H9 (cell line): ENCODE results near the gene ERVFRD-1. TPM values are rescaled to one million over a fixed set of nuclear protein-coding genes. Genes with fewer than 3 reads are reported as not detected.

Experiments used
- DNase-seq: peaks from one replicate; pipeline ENCODE4 v3.0.0-alpha.2; 2017
- H2AFZ ChIP-seq: one replicate; pipeline ENCODE4 v1.6.1; 2013; ENCODE audit warnings: mild to moderate bottlenecking, low read length, control low read depth, moderate library complexity
- H2AK5ac ChIP-seq: 2 replicates; pipeline ENCODE4 v1.6.1; 2013; ENCODE audit warnings: low read length, control low read depth, mixed read lengths; ENCODE audit not compliant: insufficient read length
- H2BK120ac ChIP-seq: one replicate; pipeline ENCODE4 v1.6.1; 2013; ENCODE audit warnings: low read depth, mild to moderate bottlenecking, low read length, control low read depth, inconsistent platforms; ENCODE audit not compliant: poor library complexity, severe bottlenecking
- H2BK12ac ChIP-seq: 2 replicates; pipeline ENCODE4 v1.6.1; 2013; ENCODE audit warnings: low read length, control low read depth, mixed read lengths, low read depth; ENCODE audit not compliant: insufficient read length
- H2BK15ac ChIP-seq: 2 replicates; pipeline ENCODE4 v1.6.1; 2013; ENCODE audit warnings: low read depth, low read length, control low read depth
- H2BK20ac ChIP-seq: one replicate; pipeline ENCODE4 v1.6.1; 2013; ENCODE audit warnings: low read depth, mild to moderate bottlenecking, low read length, control low read depth, inconsistent platforms; ENCODE audit not compliant: poor library complexity, severe bottlenecking
- H2BK5ac ChIP-seq: 2 replicates; pipeline ENCODE4 v1.6.1; 2013; ENCODE audit warnings: low read length, control low read depth, mixed read lengths; ENCODE audit not compliant: insufficient read length
- H3K14ac ChIP-seq: 2 replicates; pipeline ENCODE4 v1.6.1; 2013; ENCODE audit warnings: low read length, control low read depth; ENCODE audit not compliant: insufficient read depth
- H3K18ac ChIP-seq: 2 replicates; pipeline ENCODE4 v1.6.1; 2013; ENCODE audit warnings: low read depth, mild to moderate bottlenecking, mixed read lengths, low read length, control low read depth; ENCODE audit not compliant: insufficient read length
- H3K23ac ChIP-seq: 2 replicates; pipeline ENCODE4 v1.6.1; 2013; ENCODE audit warnings: low read length, control low read depth, mixed read lengths, low read depth; ENCODE audit not compliant: insufficient read length
- H3K23me2 ChIP-seq: 2 replicates; pipeline ENCODE4 v1.6.1; 2013; ENCODE audit warnings: low read depth, mild to moderate bottlenecking, mixed read lengths, low read length, control low read depth; ENCODE audit not compliant: insufficient read length, poor library complexity, severe bottlenecking
- H3K27ac ChIP-seq: 2 replicates; pipeline ENCODE4 v1.5.1; 2013; ENCODE audit warnings: low read length, control low read depth, mixed read lengths, low read depth; ENCODE audit not compliant: insufficient read length
- H3K27me3 ChIP-seq: 2 replicates; pipeline ENCODE4 v1.6.1; 2013; ENCODE audit warnings: low read length, control low read depth, inconsistent platforms; ENCODE audit not compliant: insufficient read depth
- H3K4ac ChIP-seq: 2 replicates; pipeline ENCODE4 v1.6.1; 2013; ENCODE audit warnings: low read depth, mild to moderate bottlenecking, control low read depth, inconsistent platforms, low read length, moderate library complexity
- H3K4me1 ChIP-seq: 2 replicates; pipeline ENCODE4 v1.6.1; 2013; ENCODE audit warnings: low read length, control low read depth, inconsistent platforms; ENCODE audit not compliant: insufficient read depth
- H3K4me2 ChIP-seq: 2 replicates; pipeline ENCODE4 v1.6.1; 2013; ENCODE audit warnings: low read length, control low read depth, mixed read lengths; ENCODE audit not compliant: insufficient read length, insufficient read depth
- H3K56ac ChIP-seq: 2 replicates; pipeline ENCODE4 v1.6.1; 2013; ENCODE audit warnings: low read depth, mild to moderate bottlenecking, mixed read lengths, low read length, control low read depth; ENCODE audit not compliant: insufficient read length
- H3K79me1 ChIP-seq: 2 replicates; pipeline ENCODE4 v1.6.1; 2013; ENCODE audit warnings: low read depth, mild to moderate bottlenecking, moderate library complexity, low read length, control low read depth, inconsistent platforms; ENCODE audit not compliant: insufficient read depth, poor library complexity, severe bottlenecking
- H3K79me2 ChIP-seq: 2 replicates; pipeline ENCODE4 v1.6.1; 2013; ENCODE audit warnings: low read length, control low read depth, inconsistent platforms; ENCODE audit not compliant: insufficient read depth
- H3K9ac ChIP-seq: 2 replicates; pipeline ENCODE4 v1.6.1; 2013; ENCODE audit warnings: low read length, control low read depth, mixed read lengths; ENCODE audit not compliant: insufficient read length; ENCODE audit errors: extremely low read depth
- H3K9me3 ChIP-seq: one replicate; pipeline ENCODE4 v1.6.1; 2013; ENCODE audit warnings: low read depth, low read length, inconsistent platforms; ENCODE audit not compliant: control insufficient read depth
- H3T11ph ChIP-seq: one replicate; pipeline ENCODE4 v1.6.1; 2013; ENCODE audit warnings: mild to moderate bottlenecking, low read length, control low read depth, inconsistent platforms
- H4K20me1 ChIP-seq: one replicate; pipeline ENCODE4 v1.6.1; 2013; ENCODE audit not compliant: control insufficient read depth, insufficient read length, insufficient read depth
- H4K5ac ChIP-seq: 2 replicates; pipeline ENCODE4 v1.6.1; 2013; ENCODE audit warnings: low read depth, mild to moderate bottlenecking, mixed read lengths, low read length, control low read depth; ENCODE audit not compliant: insufficient read length
- H4K8ac ChIP-seq: replicated peaks from 2 replicates; pipeline ENCODE4 v1.6.1; 2013; ENCODE audit warnings: low read length, control low read depth, mixed read lengths, low read depth; ENCODE audit not compliant: insufficient read length
- H4K91ac ChIP-seq: 2 replicates; pipeline ENCODE4 v1.6.1; 2013; ENCODE audit warnings: low read depth, mild to moderate bottlenecking, moderate library complexity, mixed read lengths, low read length, control low read depth; ENCODE audit not compliant: insufficient read length
- H3K27ac Mint-ChIP-seq, 3 experiments: 2 replicates in 2 of 3; 3 replicates in 1 of 3; pipeline ENCODE4 v1.8.0; 2020 to 2021; ENCODE audit warnings: mixed read lengths in 3 of 3, mild to moderate bottlenecking in 1 of 3, moderate library complexity in 1 of 3
- H3K27me3 Mint-ChIP-seq: 2 replicates; pipeline ENCODE4 v1.8.0; 2021; ENCODE audit warnings: low read depth, mild to moderate bottlenecking, moderate library complexity, mixed read lengths
- H3K36me3 Mint-ChIP-seq, 3 experiments: 2 replicates in 2 of 3; 3 replicates in 1 of 3; pipeline ENCODE4 v1.8.0; 2020 to 2021; ENCODE audit warnings: low read depth in 3 of 3, mixed read lengths in 3 of 3; ENCODE audit not compliant: insufficient read depth in 1 of 3
- H3K4me1 Mint-ChIP-seq, 2 experiments: 2 replicates each; pipeline ENCODE4 v1.8.0; 2020; ENCODE audit warnings: mixed read lengths in 2 of 2
- H3K4me3 Mint-ChIP-seq, 2 experiments: 2 replicates in 1 of 2; 3 replicates in 1 of 2; pipeline ENCODE4 v1.8.0; 2020 to 2021; ENCODE audit warnings: mild to moderate bottlenecking in 2 of 2, mixed read lengths in 2 of 2, moderate library complexity in 1 of 2
- H3K9me3 Mint-ChIP-seq, 2 experiments: 2 replicates in 1 of 2; 3 replicates in 1 of 2; pipeline ENCODE4 v1.8.0; 2020; ENCODE audit warnings: mild to moderate bottlenecking in 2 of 2, mixed read lengths in 2 of 2, moderate library complexity in 1 of 2
- WGBS: extraction: QIAGEN DNeasy Blood & Tissue Kit; methylation state at CpG from one replicate; pipeline ENCODE4 v1.1.7; 2013; ENCODE audit warnings: missing lambda C conversion rate, low lambda C conversion rate, mixed read lengths; ENCODE audit not compliant: insufficient read length; ENCODE audit errors: extremely low coverage; 5-methylcytosine and 5-hydroxymethylcytosine counted together
- total RNA-seq: library from RNA; stranded (reverse); gene quantifications from 2 replicates; pipeline ENCODE4 v1.2.1, GENCODE V29; 2021
- TF ChIP-seq, protein P1 (sequence below): fragments of 200-600 bp; sonication (generic); conservative IDR thresholded peaks from 3 replicates; pipeline ENCODE4 v1.8.0; 2021; ENCODE audit warnings: antibody characterized with exemption, mild to moderate bottlenecking

ERVFRD-1 gene
- total RNA-seq, 1 experiment from 2014 or later: not detected

DNA sequence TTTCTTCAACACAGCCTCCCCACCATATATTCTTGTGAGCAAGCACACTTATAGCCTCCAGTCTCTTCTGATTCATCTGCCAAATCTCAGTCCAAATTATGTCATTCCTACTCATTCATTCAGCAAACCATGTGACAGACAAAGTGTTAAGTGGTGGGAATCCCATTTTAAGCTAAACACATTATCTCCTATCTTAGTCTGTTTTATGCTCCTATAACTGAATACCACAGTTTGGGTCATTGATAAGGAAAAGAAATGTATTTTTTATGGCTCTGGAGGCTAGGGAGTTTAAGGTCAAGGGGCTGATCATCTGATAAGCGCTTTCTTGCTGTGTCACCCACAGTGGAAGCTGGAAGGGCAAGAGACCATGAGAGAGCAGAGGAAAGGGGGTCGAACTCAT lies 41.8 kb downstream of the ERVFRD-1 start:
- H2BK5ac ChIP-seq: no peak overlapping the region
- H3K36me3 Mint-ChIP-seq: no peaks in the 10 kb centered on the region
- no peak overlapping the region for H2AK5ac ChIP-seq
- H4K8ac ChIP-seq: no peak overlapping the region
- no peak overlapping the region for H2AFZ ChIP-seq
- H3K9me3 ChIP-seq: no peaks in the 10 kb centered on the region
- TF ChIP-seq, protein P1, sequence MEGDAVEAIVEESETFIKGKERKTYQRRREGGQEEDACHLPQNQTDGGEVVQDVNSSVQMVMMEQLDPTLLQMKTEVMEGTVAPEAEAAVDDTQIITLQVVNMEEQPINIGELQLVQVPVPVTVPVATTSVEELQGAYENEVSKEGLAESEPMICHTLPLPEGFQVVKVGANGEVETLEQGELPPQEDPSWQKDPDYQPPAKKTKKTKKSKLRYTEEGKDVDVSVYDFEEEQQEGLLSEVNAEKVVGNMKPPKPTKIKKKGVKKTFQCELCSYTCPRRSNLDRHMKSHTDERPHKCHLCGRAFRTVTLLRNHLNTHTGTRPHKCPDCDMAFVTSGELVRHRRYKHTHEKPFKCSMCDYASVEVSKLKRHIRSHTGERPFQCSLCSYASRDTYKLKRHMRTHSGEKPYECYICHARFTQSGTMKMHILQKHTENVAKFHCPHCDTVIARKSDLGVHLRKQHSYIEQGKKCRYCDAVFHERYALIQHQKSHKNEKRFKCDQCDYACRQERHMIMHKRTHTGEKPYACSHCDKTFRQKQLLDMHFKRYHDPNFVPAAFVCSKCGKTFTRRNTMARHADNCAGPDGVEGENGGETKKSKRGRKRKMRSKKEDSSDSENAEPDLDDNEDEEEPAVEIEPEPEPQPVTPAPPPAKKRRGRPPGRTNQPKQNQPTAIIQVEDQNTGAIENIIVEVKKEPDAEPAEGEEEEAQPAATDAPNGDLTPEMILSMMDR: no peak
- no peaks in the 10 kb centered on the region for H3K27me3 Mint-ChIP-seq
- no peak overlapping the region for H2BK120ac ChIP-seq
- no peak overlapping the region for H3K23ac ChIP-seq
- H2BK20ac ChIP-seq: no peak overlapping the region
- no peaks in the 10 kb centered on the region; the same call in 1 of the 2 replicates for H3K4me1 ChIP-seq
- no peak overlapping the region for H3K14ac ChIP-seq
- no peak overlapping the region for H3K27ac Mint-ChIP-seq
- no peak overlapping the region for H3K4ac ChIP-seq
- no peak overlapping the region for H2BK15ac ChIP-seq
- H3T11ph ChIP-seq: no peak overlapping the region
- H4K20me1 ChIP-seq: no peaks in the 10 kb centered on the region
- no peak overlapping the region for H3K4me2 ChIP-seq
- no peak overlapping the region for H2BK12ac ChIP-seq
- WGBS: no CpG with 5 or more reads among the region's 2 CpGs
- no peak overlapping the region for H3K18ac ChIP-seq
- no peaks in the 10 kb centered on the region for H3K23me2 ChIP-seq
- no peak for DNase-seq
- H4K91ac ChIP-seq: no peak overlapping the region
- H3K4me1 Mint-ChIP-seq: peaks cover 3 to 6% of the 10 kb centered on the region in 2 experiments; a peak in 3 of 4 replicates
- no peak overlapping the region for H3K9ac ChIP-seq
- H4K5ac ChIP-seq: no peak overlapping the region
- H3K9me3 Mint-ChIP-seq: no peaks in the 10 kb centered on the region
- H3K4me3 Mint-ChIP-seq: no peak overlapping the region
- no peak overlapping the region for H3K56ac ChIP-seq
- H3K27ac ChIP-seq: no peak overlapping the region
- H3K79me2 ChIP-seq: no peaks in the 10 kb centered on the region
- H3K79me1 ChIP-seq: no peaks in the 10 kb centered on the region
- H3K27me3 ChIP-seq: no peaks in the 10 kb centered on the region
